T-helper 17 cell (primary cell): ENCODE measurements around the gene COBL. TPM values are rescaled to one million over a fixed set of nuclear protein-coding genes. Genes with fewer than 3 reads are reported as not detected.

ENCODE experiments used
- ATAC-seq: fragments of 150-1000 bp; cut with Tn5 transposase; 2 replicates; pipeline ENCODE4 v1.10.0; 2021; ENCODE audit warnings: mild to moderate bottlenecking, moderate library complexity
- DNase-seq, 3 donors: peaks; one replicate each; pipeline versions ENCODE4 v3.0.0 to v3.0.0-alpha.2; 2020 to 2021
- H3K9me3 ChIP-seq: one replicate; pipeline ENCODE4 v1.7.0; 2013; ENCODE audit warnings: low read length, mild to moderate bottlenecking; ENCODE audit not compliant: control insufficient read depth, poor library complexity, severe bottlenecking
- H3K27ac Mint-ChIP-seq: one replicate; pipeline ENCODE4 v1.8.0; 2022; ENCODE audit warnings: mild to moderate bottlenecking, moderate library complexity, mixed read lengths
- H3K27me3 Mint-ChIP-seq: one replicate; pipeline ENCODE4 v1.8.0; 2022; ENCODE audit warnings: mixed read lengths
- H3K36me3 Mint-ChIP-seq: one replicate; pipeline ENCODE4 v1.8.0; 2022; ENCODE audit warnings: low read depth, mixed read lengths
- H3K4me1 Mint-ChIP-seq: one replicate; pipeline ENCODE4 v1.8.0; 2022; ENCODE audit warnings: mild to moderate bottlenecking, mixed read lengths
- H3K4me3 Mint-ChIP-seq: one replicate; pipeline ENCODE4 v1.8.0; 2022; ENCODE audit warnings: mild to moderate bottlenecking, moderate library complexity, mixed read lengths
- total RNA-seq, 4 donors: library from RNA in 2 of 4; stranded (reverse) in 2 of 4; gene quantifications; one replicate each; pipeline ENCODE4 v1.2.3 and lab custom pipeline; 2022 to 2026

COBL gene
- total RNA-seq, 2 donors from 2014 or later: not detected

- H3K4me3 Mint-ChIP-seq: no peak overlapping the region
- no peaks in the 10 kb centered on the region for H3K36me3 Mint-ChIP-seq
- peaks cover 2% of the 10 kb centered on the region for H3K4me1 Mint-ChIP-seq
- peaks cover 22% of the 10 kb centered on the region for H3K27me3 Mint-ChIP-seq
- H3K9me3 ChIP-seq: no peaks in the 10 kb centered on the region
- H3K27ac Mint-ChIP-seq: no peak overlapping the region
- no peak for DNase-seq
- no peak for ATAC-seq
Measured at GRCh38 chr7:51081270-51081890, 235.2 kb downstream of the COBL start.

GRCh38 chr7:51080622-51081269 is 235.9 kb downstream of the COBL start:
- H3K4me3 Mint-ChIP-seq: no peak overlapping the region
- H3K4me1 Mint-ChIP-seq: peaks cover 2% of the 10 kb centered on the region
- DNase-seq: no peak
- no peak for ATAC-seq
- H3K27ac Mint-ChIP-seq: no peak overlapping the region
- H3K9me3 ChIP-seq: no peaks in the 10 kb centered on the region
- H3K36me3 Mint-ChIP-seq: no peaks in the 10 kb centered on the region
- peaks cover 28% of the 10 kb centered on the region for H3K27me3 Mint-ChIP-seq

GRCh38 chr7:51080216-51080615 is 236.4 kb downstream of the COBL start:
- ATAC-seq (no peak), DNase-seq (no peak)
- Mint-ChIP-seq H3K4me3 (no peak overlapping the region), H3K27me3 (peaks cover 30% of the 10 kb centered on the region), H3K27ac (no peak overlapping the region), H3K4me1 (peaks cover 2% of the 10 kb centered on the region), H3K36me3 (no peaks in the 10 kb centered on the region)
- no peaks in the 10 kb centered on the region for H3K9me3 ChIP-seq

GRCh38 chr7:51079494-51079893 is 237.1 kb downstream of the COBL start:
- H3K9me3 ChIP-seq: no peaks in the 10 kb centered on the region
- DNase-seq (no peak), ATAC-seq (no peak)
- H3K36me3 Mint-ChIP-seq: no peaks in the 10 kb centered on the region
- H3K4me3 Mint-ChIP-seq: no peak overlapping the region
- peaks cover 2% of the 10 kb centered on the region for H3K4me1 Mint-ChIP-seq
- H3K27me3 Mint-ChIP-seq: peaks cover 30% of the 10 kb centered on the region
- no peak overlapping the region for H3K27ac Mint-ChIP-seq

GRCh38 chr7:51078653-51079052 is 238.0 kb downstream of the COBL start:
- no peak for DNase-seq
- no peak overlapping the region for H3K4me3 Mint-ChIP-seq
- peaks cover 22% of the 10 kb centered on the region for H3K27me3 Mint-ChIP-seq

GRCh38 chr7:51077987-51078370 is 238.6 kb downstream of the COBL start:
- Mint-ChIP-seq H3K27me3 (peaks cover 20% of the 10 kb centered on the region), H3K4me3 (no peak overlapping the region), H3K36me3 (no peaks in the 10 kb centered on the region), H3K4me1 (peaks cover 2% of the 10 kb centered on the region), H3K27ac (no peak overlapping the region)
- no peaks in the 10 kb centered on the region for H3K9me3 ChIP-seq
- ATAC-seq (no peak), DNase-seq (no peak)

More at GRCh38 chr7:51078653-51079052, 238.0 kb downstream of the COBL start:
- ATAC-seq: no peak
- no peaks in the 10 kb centered on the region for H3K9me3 ChIP-seq
- Mint-ChIP-seq H3K36me3 (no peaks in the 10 kb centered on the region), H3K27ac (no peak overlapping the region), H3K4me1 (peaks cover 2% of the 10 kb centered on the region)

- H3K27me3 Mint-ChIP-seq: peaks cover 15% of the 10 kb centered on the region
- ATAC-seq (no peak), DNase-seq (no peak)
- no peak overlapping the region for H3K4me3 Mint-ChIP-seq
- H3K4me1 Mint-ChIP-seq: no peaks in the 10 kb centered on the region
- no peaks in the 10 kb centered on the region for H3K36me3 Mint-ChIP-seq
- H3K9me3 ChIP-seq: no peaks in the 10 kb centered on the region
- no peak overlapping the region for H3K27ac Mint-ChIP-seq
Measured at GRCh38 chr7:51077316-51077986, 239.2 kb downstream of the COBL start.

- Mint-ChIP-seq H3K4me1 (no peaks in the 10 kb centered on the region), H3K4me3 (no peak overlapping the region), H3K36me3 (no peaks in the 10 kb centered on the region), H3K27me3 (peaks cover 14% of the 10 kb centered on the region), H3K27ac (no peak overlapping the region)
- no peaks in the 10 kb centered on the region for H3K9me3 ChIP-seq
- DNase-seq (no peak), ATAC-seq (no peak)
Measured at GRCh38 chr7:51075681-51076580, 240.7 kb downstream of the COBL start.

- no peak for DNase-seq
- H3K36me3 Mint-ChIP-seq: no peaks in the 10 kb centered on the region
- H3K27me3 Mint-ChIP-seq: peaks cover 7% of the 10 kb centered on the region
- no peak for ATAC-seq
- no peak overlapping the region for H3K4me3 Mint-ChIP-seq
- no peak overlapping the region for H3K27ac Mint-ChIP-seq
- H3K4me1 Mint-ChIP-seq: peaks cover 2% of the 10 kb centered on the region
- no peaks in the 10 kb centered on the region for H3K9me3 ChIP-seq
Measured at GRCh38 chr7:51073171-51073570, 243.4 kb downstream of the COBL start.

- H3K27ac Mint-ChIP-seq: no peak overlapping the region
- no peaks in the 10 kb centered on the region for H3K36me3 Mint-ChIP-seq
- H3K4me1 Mint-ChIP-seq: peaks cover 2% of the 10 kb centered on the region
- no peaks in the 10 kb centered on the region for H3K9me3 ChIP-seq
- H3K4me3 Mint-ChIP-seq: no peak overlapping the region
- ATAC-seq (no peak), DNase-seq (no peak)
- peaks cover 13% of the 10 kb centered on the region for H3K27me3 Mint-ChIP-seq
Measured at GRCh38 chr7:51072281-51072680, 244.3 kb downstream of the COBL start.

- H3K9me3 ChIP-seq: no peaks in the 10 kb centered on the region
- H3K4me1 Mint-ChIP-seq: peaks cover 2% of the 10 kb centered on the region
- ATAC-seq (no peak), DNase-seq (no peak)
- no peak overlapping the region for H3K4me3 Mint-ChIP-seq
- H3K36me3 Mint-ChIP-seq: no peaks in the 10 kb centered on the region
- H3K27ac Mint-ChIP-seq: no peak overlapping the region
- peaks cover 13% of the 10 kb centered on the region for H3K27me3 Mint-ChIP-seq
Measured at GRCh38 chr7:51071427-51071826, 245.2 kb downstream of the COBL start.

- DNase-seq: no peak
- Mint-ChIP-seq H3K4me1 (peaks cover 2% of the 10 kb centered on the region), H3K27me3 (peaks cover 5% of the 10 kb centered on the region), H3K27ac (no peak overlapping the region), H3K36me3 (no peaks in the 10 kb centered on the region), H3K4me3 (no peak overlapping the region)
- ATAC-seq: no peak
- no peaks in the 10 kb centered on the region for H3K9me3 ChIP-seq
Measured at GRCh38 chr7:51070151-51070550, 246.5 kb downstream of the COBL start.
